DOHH2 (cell line): Measurements from ENCODE around the gene MARF1.

ENCODE experiments used
- H3F3A ChIP-seq: fragments of 200-600 bp; sonication (generic), shearing (Covaris generic); 2 replicates; pipeline ENCODE4 v1.6.0; 2016; ENCODE audit warnings: antibody characterized with exemption, mild to moderate bottlenecking; ENCODE audit not compliant: control insufficient read depth, insufficient read depth
- H3K27ac ChIP-seq: fragments of 200-600 bp; sonication (generic); 2 replicates; pipeline ENCODE4 v1.5.1; 2014; ENCODE audit warnings: low read depth, mild to moderate bottlenecking, low read length, moderate library complexity
- H3K27me3 ChIP-seq: fragments of 200-600 bp; sonication (generic); 2 replicates; pipeline ENCODE4 v1.6.1; 2014; ENCODE audit warnings: mild to moderate bottlenecking, low read length, mixed read lengths; ENCODE audit not compliant: control insufficient read depth
- H3K36me3 ChIP-seq: fragments of 200-600 bp; sonication (generic); 2 replicates; pipeline ENCODE4 v1.6.1; 2014; ENCODE audit warnings: mild to moderate bottlenecking, low read length, moderate library complexity, mixed read lengths; ENCODE audit not compliant: control insufficient read depth
- H3K4me1 ChIP-seq: fragments of 200-600 bp; sonication (generic); 2 replicates; pipeline ENCODE4 v1.6.1; 2014; ENCODE audit warnings: mild to moderate bottlenecking, low read length, mixed read lengths; ENCODE audit not compliant: control insufficient read depth
- H3K4me2 ChIP-seq: fragments of 200-600 bp; sonication (generic); 2 replicates; pipeline ENCODE4 v1.6.0; 2014; ENCODE audit warnings: mild to moderate bottlenecking, low read length, moderate library complexity
- H3K4me3 ChIP-seq: fragments of 200-600 bp; sonication (generic); 2 replicates; pipeline ENCODE4 v1.5.1; 2014; ENCODE audit warnings: mild to moderate bottlenecking, low read length, mixed read lengths
- H3K79me2 ChIP-seq: fragments of 200-600 bp; sonication (generic); 2 replicates; pipeline ENCODE4 v1.6.1; 2014; ENCODE audit warnings: mild to moderate bottlenecking, low read length, mixed read lengths; ENCODE audit not compliant: control insufficient read depth
- H3K9me2 ChIP-seq: fragments of 200-600 bp; sonication (generic); replicated peaks from 2 replicates; pipeline ENCODE4 v1.6.1; 2014; ENCODE audit warnings: mild to moderate bottlenecking, low read length, mixed read lengths; ENCODE audit not compliant: control insufficient read depth
- H3K9me3 ChIP-seq: fragments of 200-600 bp; sonication (generic); 2 replicates; pipeline ENCODE4 v1.6.1; 2014; ENCODE audit warnings: antibody characterized with exemption, low read length, mixed read lengths; ENCODE audit not compliant: control insufficient read depth, insufficient read depth
- H4K20me1 ChIP-seq: fragments of 200-600 bp; sonication (generic); 2 replicates; pipeline ENCODE4 v1.6.0; 2014; ENCODE audit warnings: low read depth, mild to moderate bottlenecking, antibody characterized with exemption, low read length, moderate library complexity; ENCODE audit not compliant: control insufficient read depth, insufficient read depth
- CTCF ChIP-seq: fragments of 200-600 bp; sonication (generic); IDR thresholded peaks from one replicate; pipeline ENCODE4 v1.5.1; 2014; ENCODE audit warnings: antibody characterized with exemption, mild to moderate bottlenecking, low read depth, low read length; ENCODE audit not compliant: poor library complexity, severe bottlenecking
- EZH2phosphoT487 ChIP-seq: fragments of 200-600 bp; sonication (generic); IDR thresholded peaks from 2 replicates; pipeline ENCODE4 v1.6.1; 2017; ENCODE audit warnings: borderline replicate concordance, mild to moderate bottlenecking, antibody characterized with exemption, low read length, moderate library complexity, mixed read lengths

The MARF1 gene

DNA sequence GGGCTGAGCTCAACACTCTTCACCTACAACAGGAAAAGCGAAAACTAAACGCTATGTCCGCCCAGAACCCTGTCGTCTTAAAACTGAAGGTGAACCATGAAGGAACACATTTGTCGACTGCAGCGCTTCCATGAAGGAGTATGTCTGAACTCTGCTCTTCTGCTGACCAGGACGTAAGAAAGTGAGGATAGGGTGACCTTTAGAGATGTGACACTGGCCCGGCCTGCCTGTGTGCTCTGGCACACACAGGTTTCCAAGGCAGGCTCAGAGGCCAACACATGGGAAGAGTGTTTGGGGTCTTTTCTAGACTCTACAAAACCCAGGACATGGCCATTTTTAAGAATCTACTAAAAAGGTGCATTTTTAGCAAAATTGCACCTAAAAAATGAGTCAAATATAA lies 21.1 kb downstream of the MARF1 start:
- H4K20me1 ChIP-seq: no peaks in the 10 kb centered on the region
- TF ChIP-seq EZH2phosphoT487: no peak
- no peak overlapping the region for H3K4me3 ChIP-seq
- peaks cover 88% of the 10 kb centered on the region for H3K36me3 ChIP-seq
- H3K27ac ChIP-seq: no peak overlapping the region
- no peak overlapping the region for H3K4me2 ChIP-seq
- peaks cover 2% of the 10 kb centered on the region; the same call in 1 of the 2 replicates for H3F3A ChIP-seq
- H3K27me3 ChIP-seq: no peaks in the 10 kb centered on the region
- no peaks in the 10 kb centered on the region for H3K9me3 ChIP-seq
- H3K9me2 ChIP-seq: no peaks in the 10 kb centered on the region
- no peaks in the 10 kb centered on the region for H3K4me1 ChIP-seq
- no peaks in the 10 kb centered on the region for H3K79me2 ChIP-seq

- Histone ChIP-seq H3F3A (peaks cover 2% of the 10 kb centered on the region; the same call in 1 of the 2 replicates), H3K27ac (no peak overlapping the region), H3K36me3 (peaks cover 92% of the 10 kb centered on the region)
Measured at GRCh38 chr16:15621456-15621855, 21.5 kb downstream of the MARF1 start.

GRCh38 chr16:15620611-15621195 lies 22.3 kb downstream of the MARF1 start:
- Histone ChIP-seq H3K4me1 (no peaks in the 10 kb centered on the region), H4K20me1 (no peaks in the 10 kb centered on the region), H3K9me2 (no peaks in the 10 kb centered on the region), H3K79me2 (no peaks in the 10 kb centered on the region), H3K4me2 (no peak overlapping the region), H3F3A (peaks cover 2% of the 10 kb centered on the region; the same call in 1 of the 2 replicates), H3K36me3 (peaks cover 95% of the 10 kb centered on the region), H3K9me3 (no peaks in the 10 kb centered on the region), H3K27ac (no peak overlapping the region), H3K27me3 (no peaks in the 10 kb centered on the region), H3K4me3 (no peak overlapping the region)
- TF ChIP-seq EZH2phosphoT487 (no peak), CTCF (no peak)

More at GRCh38 chr16:15621456-15621855, 21.5 kb downstream of the MARF1 start:
- H3K9me2 ChIP-seq: no peaks in the 10 kb centered on the region
- no peaks in the 10 kb centered on the region for H4K20me1 ChIP-seq
- H3K4me2 ChIP-seq: no peak overlapping the region
- no peaks in the 10 kb centered on the region for H3K27me3 ChIP-seq
- no peaks in the 10 kb centered on the region for H3K4me1 ChIP-seq
- H3K4me3 ChIP-seq: no peak overlapping the region
- H3K9me3 ChIP-seq: no peaks in the 10 kb centered on the region
- H3K79me2 ChIP-seq: no peaks in the 10 kb centered on the region
- no peak for TF ChIP-seq EZH2phosphoT487
- TF ChIP-seq CTCF: no peak

DNA sequence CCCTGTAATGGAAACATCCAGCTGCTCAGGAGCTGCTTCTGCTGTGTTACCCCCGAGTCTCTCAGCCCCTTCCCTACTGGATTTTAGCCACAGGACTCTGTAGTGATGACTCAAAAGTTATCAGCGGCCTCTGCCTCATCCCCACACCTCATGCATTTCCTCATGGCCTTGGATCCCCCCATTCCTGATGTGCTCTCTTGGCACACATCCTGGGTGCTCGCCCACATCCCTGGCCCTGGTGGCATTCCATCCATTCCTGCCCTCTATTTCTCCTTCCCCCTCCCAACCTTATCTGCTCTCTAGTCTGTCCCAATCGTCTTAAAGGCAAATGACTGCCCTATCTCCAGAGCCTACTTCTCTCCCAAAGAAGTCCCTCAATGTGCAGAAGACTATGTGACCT lies 24.6 kb downstream of the MARF1 start:
- H3K4me1 ChIP-seq: no peaks in the 10 kb centered on the region
- H3K9me3 ChIP-seq: no peaks in the 10 kb centered on the region
- peaks cover 86% of the 10 kb centered on the region for H3K36me3 ChIP-seq
- H3K27ac ChIP-seq: no peak overlapping the region
- H3K4me3 ChIP-seq: no peak overlapping the region
- no peaks in the 10 kb centered on the region for H3K79me2 ChIP-seq
- peaks cover 2% of the 10 kb centered on the region; the same call in 1 of the 2 replicates for H3F3A ChIP-seq
- no peaks in the 10 kb centered on the region for H3K27me3 ChIP-seq
- no peaks in the 10 kb centered on the region for H4K20me1 ChIP-seq
- no peak overlapping the region for H3K4me2 ChIP-seq
- no peaks in the 10 kb centered on the region for H3K9me2 ChIP-seq
- no peak for TF ChIP-seq CTCF
- TF ChIP-seq EZH2phosphoT487: no peak
